Measurements from ENCODE around the gene ST3GAL2. TPM values are rescaled to one million over a fixed set of nuclear protein-coding genes. Genes with fewer than 3 reads are reported as not detected.
A peak's percentile ranks its signal among the peaks of the same experiment; 100 is the strongest.

ST3GAL2 gene
- total and polyA plus RNA-seq, 10 of the 15 experiments (the other 5 are each of a cell fraction or from before 2014, with no cell fraction given), result 0.95 to 61.7 (median 25.9) TPM

DNA sequence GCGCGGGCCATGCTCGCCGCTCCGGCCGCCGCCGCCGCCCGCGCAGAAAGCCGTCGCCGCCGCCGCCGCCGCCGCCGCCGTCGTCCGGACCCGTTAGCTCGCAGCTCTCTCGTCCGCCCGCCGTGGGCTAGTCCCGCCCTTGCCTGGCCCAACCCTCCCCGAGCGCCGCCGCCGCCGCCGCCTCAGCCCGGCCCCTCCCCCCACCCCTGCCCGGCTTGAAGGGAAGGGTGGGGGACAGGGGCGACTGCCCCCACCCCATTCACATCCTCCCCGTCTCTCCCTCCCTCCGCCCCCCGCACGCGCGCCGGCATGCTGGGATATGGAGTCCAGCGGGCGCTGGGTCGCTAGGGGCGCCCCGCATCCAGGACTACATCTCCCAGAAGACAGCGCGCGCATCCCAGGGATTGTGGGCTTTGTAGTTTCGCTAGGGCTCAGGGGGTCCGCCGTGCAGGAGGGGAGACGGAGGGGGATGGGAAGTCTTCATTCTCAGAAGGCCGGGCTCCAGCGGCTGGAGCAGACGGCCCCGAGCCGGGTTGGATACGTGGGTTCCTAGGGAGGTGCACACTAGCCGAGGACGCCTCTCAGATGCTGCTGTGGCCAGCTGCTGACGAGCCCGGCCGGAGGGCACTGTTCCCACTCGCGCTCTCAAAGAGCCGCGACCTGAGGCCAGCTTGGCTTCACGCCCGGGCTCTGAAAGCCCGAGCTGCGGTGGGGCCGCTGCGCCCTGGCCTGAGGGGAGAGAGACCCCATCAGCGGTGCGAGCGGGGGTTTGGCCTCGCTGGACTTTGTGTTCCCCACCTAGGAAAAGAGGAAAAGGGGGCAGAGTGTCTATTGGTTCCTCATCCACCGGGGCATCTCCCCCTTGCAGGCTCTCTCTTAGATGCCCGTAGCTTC is at the start of gene ST3GAL2 (continued):
- no peak for TF ChIP-seq SKIL (IDR thresholded peaks at IDR 0.05; ENCODE audit: low read depth, poor library complexity, severe bottlenecking)
- TF ChIP-seq EP300 (IDR thresholded peaks at IDR 0.05; ENCODE audit: borderline replicate concordance in 1 of 2, control insufficient read depth in 1 of 2, low read depth in 2 of 2, low read length in 2 of 2), result no peak
- no peak for TF ChIP-seq CEBPB (IDR thresholded peaks at IDR 0.05; ENCODE audit: borderline replicate concordance in 1 of 2, low read depth in 2 of 2, low read length in 2 of 2)
- peak; percentile 98 for TF ChIP-seq CREM (IDR thresholded peaks at IDR 0.05; ENCODE audit: low read depth)
- TF ChIP-seq SUPT20H (IDR thresholded peaks at IDR 0.05; ENCODE audit: borderline replicate concordance, control insufficient read depth, low read depth, low read length), result no peak
- no peak for TF ChIP-seq NFXL1 (IDR thresholded peaks at IDR 0.05; ENCODE audit: borderline replicate concordance)
- peak; percentile 76; the same call in 1 of the 2 replicates for TF ChIP-seq ZBTB40 (IDR thresholded peaks at IDR 0.05; ENCODE audit: borderline replicate concordance)
- TF ChIP-seq ETV6 (conservative IDR thresholded peaks at IDR 0.05 in 1 of 2, IDR thresholded peaks at IDR 0.05 in 1 of 2; ENCODE audit: borderline replicate concordance in 1 of 2, low read depth in 1 of 2), result no peak
- TF ChIP-seq STAT1 (conservative IDR thresholded peaks at IDR 0.05), result peak; percentile 84; the same call in 1 of the 2 replicates
- TF ChIP-seq TAF1 (IDR thresholded peaks at IDR 0.05; ENCODE audit: borderline replicate concordance, low read depth, low read length), result 0 out of 2 replicates have a peak, but pooled peaks have one; percentile 34
- TF ChIP-seq EZH2 (IDR thresholded peaks at IDR 0.05; ENCODE audit: borderline replicate concordance, control insufficient read depth, low read depth, low read length), result no peak
- TF ChIP-seq PAX5 (IDR thresholded peaks at IDR 0.05; ENCODE audit: borderline replicate concordance, low read depth, low read length), result no peak
- no peak for TF ChIP-seq NFYB (IDR thresholded peaks at IDR 0.05; ENCODE audit: insufficient read depth, low read depth, low read length)
- TF ChIP-seq TARDBP (IDR thresholded peaks at IDR 0.05; ENCODE audit: borderline replicate concordance), result peak; percentile 100
- TF ChIP-seq MYB (IDR thresholded peaks at IDR 0.05; ENCODE audit: borderline replicate concordance, low read depth, low read length), result no peak
- TF ChIP-seq, protein P1, sequence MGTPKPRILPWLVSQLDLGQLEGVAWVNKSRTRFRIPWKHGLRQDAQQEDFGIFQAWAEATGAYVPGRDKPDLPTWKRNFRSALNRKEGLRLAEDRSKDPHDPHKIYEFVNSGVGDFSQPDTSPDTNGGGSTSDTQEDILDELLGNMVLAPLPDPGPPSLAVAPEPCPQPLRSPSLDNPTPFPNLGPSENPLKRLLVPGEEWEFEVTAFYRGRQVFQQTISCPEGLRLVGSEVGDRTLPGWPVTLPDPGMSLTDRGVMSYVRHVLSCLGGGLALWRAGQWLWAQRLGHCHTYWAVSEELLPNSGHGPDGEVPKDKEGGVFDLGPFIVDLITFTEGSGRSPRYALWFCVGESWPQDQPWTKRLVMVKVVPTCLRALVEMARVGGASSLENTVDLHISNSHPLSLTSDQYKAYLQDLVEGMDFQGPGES (IDR thresholded peaks at IDR 0.05), result 0 out of 2 replicates have a peak, but pooled peaks have one; percentile 30
- TF ChIP-seq TCF3 (IDR thresholded peaks at IDR 0.05; ENCODE audit: borderline replicate concordance, insufficient read depth, low read depth, low read length), result no peak
- TF ChIP-seq RELB (IDR thresholded peaks at IDR 0.05; ENCODE audit: low read depth), result peak; percentile 57; the same call in 1 of the 2 replicates

All from GM12878 (cell line).